Loucy (cell line): ENCODE measurements around the gene MAPK7.

Experiments used
- H2AFZ ChIP-seq: fragments of 200-600 bp; sonication (generic); 2 replicates; pipeline ENCODE4 v1.6.0; 2016; ENCODE audit warnings: antibody characterized with exemption, mild to moderate bottlenecking, low read length, moderate library complexity
- H3F3A ChIP-seq: fragments of 200-600 bp; 2 replicates; pipeline ENCODE4 v1.6.0; 2016; ENCODE audit warnings: antibody characterized with exemption, low read depth, mild to moderate bottlenecking
- H3K27me3 ChIP-seq: fragments of 200-600 bp; sonication (generic); 2 replicates; pipeline ENCODE4 v1.6.1; 2014; ENCODE audit warnings: low read length, mild to moderate bottlenecking; ENCODE audit not compliant: insufficient read depth, poor library complexity, severe bottlenecking
- H3K36me3 ChIP-seq: fragments of 200-600 bp; sonication (generic); 2 replicates; pipeline ENCODE4 v1.6.1; 2016; ENCODE audit warnings: low read length; ENCODE audit not compliant: insufficient read depth
- H3K4me1 ChIP-seq: fragments of 200-600 bp; sonication (generic); 2 replicates; pipeline ENCODE4 v1.5.1; 2014; ENCODE audit warnings: low read length, mild to moderate bottlenecking; ENCODE audit not compliant: insufficient read depth, poor library complexity, severe bottlenecking
- H3K4me2 ChIP-seq: fragments of 200-600 bp; sonication (generic); 2 replicates; pipeline ENCODE4 v1.6.0; 2014; ENCODE audit warnings: antibody characterized with exemption, low read length, low read depth, mild to moderate bottlenecking; ENCODE audit not compliant: poor library complexity, severe bottlenecking
- H3K4me3 ChIP-seq: fragments of 200-600 bp; sonication (generic); 2 replicates; pipeline ENCODE4 v1.5.1; 2014; ENCODE audit warnings: low read length, mild to moderate bottlenecking, mixed read lengths; ENCODE audit not compliant: poor library complexity, severe bottlenecking
- H3K79me2 ChIP-seq: fragments of 200-600 bp; sonication (generic); 2 replicates; pipeline ENCODE4 v1.6.1; 2014; ENCODE audit warnings: low read length; ENCODE audit not compliant: insufficient read depth
- H3K9ac ChIP-seq: fragments of 200-600 bp; sonication (generic); 2 replicates; pipeline ENCODE4 v1.6.0; 2014; ENCODE audit warnings: mild to moderate bottlenecking, low read depth, low read length, moderate library complexity; ENCODE audit not compliant: poor library complexity, severe bottlenecking
- H3K9me2 ChIP-seq: fragments of 200-600 bp; sonication (generic); replicated peaks from 2 replicates; pipeline ENCODE4 v1.6.1; 2016; ENCODE audit warnings: low read depth, low read length, mixed read lengths
- H3K9me3 ChIP-seq: fragments of 200-600 bp; sonication (generic); 2 replicates; pipeline ENCODE4 v1.6.1; 2014; ENCODE audit warnings: mild to moderate bottlenecking, antibody characterized with exemption, low read length, low read depth; ENCODE audit not compliant: insufficient read depth
- H4K20me1 ChIP-seq: fragments of 200-600 bp; sonication (generic); 2 replicates; pipeline ENCODE4 v1.6.0; 2014; ENCODE audit warnings: antibody characterized with exemption, low read length, mild to moderate bottlenecking; ENCODE audit not compliant: insufficient read depth, poor library complexity, severe bottlenecking
- EZH2phosphoT487 ChIP-seq: fragments of 200-600 bp; IDR thresholded peaks from 2 replicates; pipeline ENCODE4 v1.6.1; 2018; ENCODE audit warnings: antibody characterized with exemption, mild to moderate bottlenecking, moderate library complexity, borderline replicate concordance
- TF ChIP-seq, protein P1 (sequence below): fragments of 200-600 bp; sonication (generic); conservative IDR thresholded peaks from 2 replicates; pipeline ENCODE4 v1.5.1; 2014; ENCODE audit warnings: mild to moderate bottlenecking, antibody characterized with exemption, low read length

The MAPK7 gene

DNA sequence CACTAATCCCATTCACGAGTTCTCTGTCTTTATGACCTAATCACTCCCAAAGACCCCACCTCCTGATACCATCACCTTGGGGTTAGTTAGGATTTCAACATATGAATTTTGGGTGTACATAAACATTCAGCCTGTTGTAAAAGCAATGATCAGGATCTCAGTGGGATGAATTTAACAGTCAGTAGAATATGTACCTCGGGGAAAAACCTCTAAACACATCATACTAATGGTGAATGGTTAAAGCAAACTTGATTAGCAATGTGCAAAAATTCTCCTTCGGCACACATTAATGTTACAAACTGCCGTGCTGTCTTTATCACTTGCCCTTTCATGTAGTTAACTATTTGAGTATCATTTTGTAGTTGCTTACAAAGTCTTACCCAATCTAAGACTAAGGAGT lies 42.9 kb downstream of the MAPK7 start:
- Histone ChIP-seq H3K79me2 (no peaks in the 10 kb centered on the region), H3K9ac (no peak overlapping the region), H3K4me3 (no peak overlapping the region), H4K20me1 (no peaks in the 10 kb centered on the region), H3K27me3 (no peaks in the 10 kb centered on the region), H3K4me2 (no peak overlapping the region), H2AFZ (no peak overlapping the region; the same call in 1 of the 2 replicates), H3K9me2 (no peaks in the 10 kb centered on the region), H3K9me3 (no peaks in the 10 kb centered on the region), H3K36me3 (no peaks in the 10 kb centered on the region), H3F3A (no peaks in the 10 kb centered on the region), H3K4me1 (no peaks in the 10 kb centered on the region)
- TF ChIP-seq, protein P1, sequence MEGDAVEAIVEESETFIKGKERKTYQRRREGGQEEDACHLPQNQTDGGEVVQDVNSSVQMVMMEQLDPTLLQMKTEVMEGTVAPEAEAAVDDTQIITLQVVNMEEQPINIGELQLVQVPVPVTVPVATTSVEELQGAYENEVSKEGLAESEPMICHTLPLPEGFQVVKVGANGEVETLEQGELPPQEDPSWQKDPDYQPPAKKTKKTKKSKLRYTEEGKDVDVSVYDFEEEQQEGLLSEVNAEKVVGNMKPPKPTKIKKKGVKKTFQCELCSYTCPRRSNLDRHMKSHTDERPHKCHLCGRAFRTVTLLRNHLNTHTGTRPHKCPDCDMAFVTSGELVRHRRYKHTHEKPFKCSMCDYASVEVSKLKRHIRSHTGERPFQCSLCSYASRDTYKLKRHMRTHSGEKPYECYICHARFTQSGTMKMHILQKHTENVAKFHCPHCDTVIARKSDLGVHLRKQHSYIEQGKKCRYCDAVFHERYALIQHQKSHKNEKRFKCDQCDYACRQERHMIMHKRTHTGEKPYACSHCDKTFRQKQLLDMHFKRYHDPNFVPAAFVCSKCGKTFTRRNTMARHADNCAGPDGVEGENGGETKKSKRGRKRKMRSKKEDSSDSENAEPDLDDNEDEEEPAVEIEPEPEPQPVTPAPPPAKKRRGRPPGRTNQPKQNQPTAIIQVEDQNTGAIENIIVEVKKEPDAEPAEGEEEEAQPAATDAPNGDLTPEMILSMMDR: no peak
- TF ChIP-seq EZH2phosphoT487: no peak

DNA sequence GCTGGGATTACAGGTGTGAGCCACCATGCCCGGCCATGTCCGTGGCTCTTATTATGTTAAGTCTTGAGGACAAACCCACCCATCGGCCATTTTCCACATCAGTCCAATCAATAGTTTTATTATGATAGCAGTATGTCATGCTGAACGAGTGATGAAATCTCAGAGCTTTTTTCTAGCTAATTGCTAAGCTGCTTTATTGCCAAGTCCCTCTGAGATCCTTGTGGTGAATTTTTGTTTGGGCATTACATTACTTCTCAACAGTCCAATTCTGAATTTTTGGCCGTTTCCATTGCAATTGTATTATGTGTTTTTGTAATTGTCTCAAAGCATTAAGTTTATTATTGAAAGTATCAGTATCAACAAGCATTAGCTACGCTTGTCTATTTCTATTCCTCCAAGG lies 43.6 kb downstream of the MAPK7 start:
- Histone ChIP-seq H3K9me2 (no peaks in the 10 kb centered on the region), H3K4me1 (no peaks in the 10 kb centered on the region), H4K20me1 (no peaks in the 10 kb centered on the region), H2AFZ (no peak overlapping the region), H3K4me3 (no peak overlapping the region), H3K27me3 (no peaks in the 10 kb centered on the region), H3F3A (no peaks in the 10 kb centered on the region), H3K79me2 (no peaks in the 10 kb centered on the region), H3K4me2 (no peak overlapping the region), H3K9me3 (no peaks in the 10 kb centered on the region), H3K36me3 (no peaks in the 10 kb centered on the region), H3K9ac (no peak overlapping the region)
- no peak for TF ChIP-seq EZH2phosphoT487
- TF ChIP-seq, protein P1: no peak

DNA sequence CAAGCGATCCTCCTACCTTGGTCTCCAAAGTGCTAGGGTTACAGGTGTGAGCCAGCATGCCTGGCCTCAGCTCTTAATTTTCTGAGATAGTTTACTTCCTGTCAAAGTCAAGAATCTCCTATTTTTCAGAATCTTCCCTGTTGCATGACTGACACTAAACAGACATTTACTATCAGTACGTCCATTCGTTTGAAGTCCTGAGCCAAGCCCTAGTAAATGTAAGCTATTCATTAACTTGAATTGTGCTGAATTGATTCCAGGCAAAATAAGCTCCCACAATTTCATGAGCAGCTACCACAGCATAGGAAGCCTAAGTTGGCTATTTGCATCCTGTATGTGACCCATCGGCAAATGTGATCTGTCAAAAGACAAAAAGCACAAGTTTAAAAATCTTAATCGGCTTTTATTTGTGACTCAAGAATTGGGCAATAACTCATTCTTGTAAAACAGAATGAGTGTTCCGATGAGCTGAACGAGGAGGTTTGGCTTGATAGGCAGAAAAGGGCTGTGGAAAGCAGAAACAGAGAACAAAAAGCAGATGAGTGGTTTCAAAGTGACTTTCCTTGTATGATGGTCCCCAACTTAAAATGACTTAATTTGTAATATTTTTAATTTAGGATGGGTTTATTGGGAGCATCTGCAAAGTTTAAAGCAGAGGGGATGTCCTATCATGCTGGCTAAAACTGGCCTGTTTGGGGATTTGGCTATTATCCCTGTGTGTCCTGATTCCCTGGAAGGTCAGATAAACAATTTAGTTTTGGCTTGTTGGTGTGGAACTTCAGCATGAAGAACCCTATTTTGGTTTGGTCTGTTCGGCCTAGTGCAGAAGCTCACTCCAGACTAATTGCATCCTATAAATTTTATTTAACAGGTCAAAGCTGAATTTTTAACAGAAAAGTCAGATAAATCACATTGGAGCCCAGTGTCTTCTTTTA lies 46.9 kb downstream of the MAPK7 start:
- Histone ChIP-seq H3K27me3 (no peaks in the 10 kb centered on the region), H3K4me1 (no peaks in the 10 kb centered on the region), H3F3A (no peaks in the 10 kb centered on the region), H3K79me2 (no peaks in the 10 kb centered on the region), H3K4me3 (no peak overlapping the region), H4K20me1 (no peaks in the 10 kb centered on the region), H3K9me3 (no peaks in the 10 kb centered on the region), H3K4me2 (no peak overlapping the region), H2AFZ (no peak overlapping the region), H3K9ac (no peak overlapping the region), H3K36me3 (no peaks in the 10 kb centered on the region), H3K9me2 (no peaks in the 10 kb centered on the region)
- TF ChIP-seq, protein P1: no peak
- TF ChIP-seq EZH2phosphoT487: no peak
